Testis (tissue), 2 donors: Measurements from ENCODE around the gene MTCL1.

Source experiments
- CTCF ChIP-seq, 3 experiments: fragments of 450-650 bp in 2 of 3; fragments of 200-600 bp in 1 of 3; sonication (generic) in 1 of 3; IDR thresholded peaks; one replicate each; pipeline ENCODE4 v1.5.1; 2016 to 2019; ENCODE audit warnings: antibody characterized with exemption in 3 of 3, mild to moderate bottlenecking in 2 of 3, moderate library complexity in 1 of 3
- POLR2A ChIP-seq: fragments of 450-650 bp; IDR thresholded peaks from one replicate; pipeline ENCODE4 v1.6.1; 2017; ENCODE audit warnings: antibody characterized with exemption, mild to moderate bottlenecking, moderate library complexity

GRCh38 chr18:8783335-8783993 lies 78.1 kb downstream of the MTCL1 start:
- TF ChIP-seq CTCF (IDR thresholded peaks at IDR 0.05) (no peak), POLR2A (no peak)
